ENCODE measurements around the gene TIGAR. TPM values are rescaled to one million over a fixed set of nuclear protein-coding genes. Genes with fewer than 3 reads are reported as not detected.

TIGAR gene
- total RNA-seq, 4 donors from 2014 or later: 2.3 to 5.1 (median 4.7) TPM

DNA sequence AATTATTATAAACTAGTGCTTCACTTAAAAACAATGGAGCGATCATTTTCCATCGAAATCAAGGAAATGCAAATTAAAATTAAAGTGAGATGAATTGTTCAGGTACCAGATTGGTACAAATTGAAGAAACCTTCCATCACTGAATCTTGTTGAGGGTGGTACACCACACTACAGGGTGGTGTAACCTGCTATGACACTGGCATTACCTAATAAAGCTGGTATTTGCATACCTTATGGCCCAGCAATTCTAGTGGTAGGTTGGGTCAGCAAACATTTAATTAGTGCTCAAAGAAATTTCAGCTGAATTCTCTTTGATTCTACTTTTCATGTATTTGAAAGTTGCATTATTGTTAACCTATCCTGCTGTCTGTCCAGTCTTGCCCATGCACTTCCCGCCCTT is 9.2 kb downstream of the TIGAR start:
- no peak for DNase-seq (ENCODE audit: low spot score in 2 of 2)
- WGBS, 2 donors: 99 to 100% methylated on average over 3 of the region's 3 CpGs
- no peak for TF ChIP-seq POLR2A (IDR thresholded peaks at IDR 0.05)
- TF ChIP-seq, protein P1, sequence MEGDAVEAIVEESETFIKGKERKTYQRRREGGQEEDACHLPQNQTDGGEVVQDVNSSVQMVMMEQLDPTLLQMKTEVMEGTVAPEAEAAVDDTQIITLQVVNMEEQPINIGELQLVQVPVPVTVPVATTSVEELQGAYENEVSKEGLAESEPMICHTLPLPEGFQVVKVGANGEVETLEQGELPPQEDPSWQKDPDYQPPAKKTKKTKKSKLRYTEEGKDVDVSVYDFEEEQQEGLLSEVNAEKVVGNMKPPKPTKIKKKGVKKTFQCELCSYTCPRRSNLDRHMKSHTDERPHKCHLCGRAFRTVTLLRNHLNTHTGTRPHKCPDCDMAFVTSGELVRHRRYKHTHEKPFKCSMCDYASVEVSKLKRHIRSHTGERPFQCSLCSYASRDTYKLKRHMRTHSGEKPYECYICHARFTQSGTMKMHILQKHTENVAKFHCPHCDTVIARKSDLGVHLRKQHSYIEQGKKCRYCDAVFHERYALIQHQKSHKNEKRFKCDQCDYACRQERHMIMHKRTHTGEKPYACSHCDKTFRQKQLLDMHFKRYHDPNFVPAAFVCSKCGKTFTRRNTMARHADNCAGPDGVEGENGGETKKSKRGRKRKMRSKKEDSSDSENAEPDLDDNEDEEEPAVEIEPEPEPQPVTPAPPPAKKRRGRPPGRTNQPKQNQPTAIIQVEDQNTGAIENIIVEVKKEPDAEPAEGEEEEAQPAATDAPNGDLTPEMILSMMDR (IDR thresholded peaks at IDR 0.05): no peak
- intact Hi-C loops (cut with DNase I; ENCODE audit: low total_unique reads): no loop called here
- no peak overlapping the region for H3K4me3 ChIP-seq (ENCODE audit: low read depth, poor library complexity, severe bottlenecking)

DNA sequence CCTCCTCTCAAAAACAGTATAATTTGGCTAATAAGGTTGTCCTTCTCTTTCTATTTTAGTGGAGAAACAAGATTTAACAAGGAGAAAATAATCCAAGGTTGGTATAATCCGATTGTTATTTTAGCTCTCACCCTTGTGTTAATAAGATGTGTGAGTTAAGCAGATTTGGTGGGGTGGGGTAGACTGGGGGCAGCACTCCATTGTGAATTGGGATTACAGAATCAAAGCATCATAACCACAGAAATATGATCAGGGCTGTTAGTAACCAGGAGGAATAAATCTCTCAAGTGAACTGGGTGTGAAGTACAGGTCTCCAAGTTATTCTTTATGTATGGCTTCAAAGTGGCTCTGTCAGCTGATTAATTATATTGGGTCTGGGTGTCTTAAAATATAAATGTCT is 10.2 kb downstream of the TIGAR start:
- 79 to 96% methylated on average over 1 of the region's 1 CpG for WGBS, 2 donors
- no peak overlapping the region for H3K4me3 ChIP-seq (ENCODE audit: low read depth, poor library complexity, severe bottlenecking)
- intact Hi-C loops (cut with DNase I; ENCODE audit: low total_unique reads): no loop called here
- DNase-seq (ENCODE audit: low spot score in 2 of 2): no peak
- TF ChIP-seq POLR2A (IDR thresholded peaks at IDR 0.05): no peak
- TF ChIP-seq, protein P1 (IDR thresholded peaks at IDR 0.05): no peak

DNA sequence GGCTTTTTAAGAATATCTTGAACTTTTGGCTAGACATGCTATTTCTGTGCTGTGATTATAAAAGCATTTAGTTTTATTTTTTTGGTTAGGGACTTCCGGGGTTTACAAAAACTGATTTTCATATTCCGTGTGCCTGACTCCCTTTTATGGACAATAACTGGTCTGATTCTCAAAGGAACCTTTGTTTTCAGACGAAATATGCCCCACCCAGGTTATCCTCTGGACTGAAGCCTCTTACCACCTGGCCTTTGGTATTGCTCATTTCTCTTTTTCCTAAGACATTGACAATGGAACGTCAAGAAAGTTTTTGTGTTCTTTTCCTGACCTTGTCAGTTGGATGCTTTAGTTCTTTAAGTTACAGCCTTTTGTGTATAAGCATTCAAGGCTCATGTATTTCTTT is 10.8 kb downstream of the TIGAR start:
- TF ChIP-seq POLR2A (IDR thresholded peaks at IDR 0.05): no peak
- TF ChIP-seq, protein P1 (IDR thresholded peaks at IDR 0.05): no peak
- WGBS, 2 donors: 54 to 64% methylated on average over 4 of the region's 4 CpGs
- H3K4me3 ChIP-seq (ENCODE audit: low read depth, poor library complexity, severe bottlenecking): no peak overlapping the region
- no peak for DNase-seq (ENCODE audit: low spot score in 2 of 2)
- intact Hi-C loops (cut with DNase I; ENCODE audit: low total_unique reads): no loop called here

DNA sequence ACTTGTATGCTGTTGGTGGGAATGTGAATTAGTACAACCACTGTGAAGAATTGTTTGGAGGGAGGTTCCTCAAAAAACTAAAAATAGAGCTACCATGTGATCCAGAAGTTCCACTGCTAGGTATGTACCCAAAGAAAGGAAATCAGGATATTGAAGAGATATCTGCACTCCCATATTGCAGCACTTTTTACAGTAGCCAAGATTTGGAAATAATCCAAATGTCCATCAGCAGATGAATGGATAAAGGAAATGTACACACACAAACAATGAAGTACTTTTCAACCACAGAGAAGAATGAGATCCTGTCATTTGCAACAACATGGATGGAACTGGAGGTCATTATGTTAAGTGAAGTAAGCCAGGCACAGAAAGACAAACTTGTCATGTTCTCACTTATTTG is 25.9 kb downstream of the TIGAR start:
- no peak overlapping the region for H3K4me3 ChIP-seq (ENCODE audit: low read depth, poor library complexity, severe bottlenecking)
- no peak for TF ChIP-seq POLR2A (IDR thresholded peaks at IDR 0.05)
- no peak for DNase-seq (ENCODE audit: low spot score in 2 of 2)
- intact Hi-C loops (cut with DNase I; ENCODE audit: low total_unique reads): no loop called here

DNA sequence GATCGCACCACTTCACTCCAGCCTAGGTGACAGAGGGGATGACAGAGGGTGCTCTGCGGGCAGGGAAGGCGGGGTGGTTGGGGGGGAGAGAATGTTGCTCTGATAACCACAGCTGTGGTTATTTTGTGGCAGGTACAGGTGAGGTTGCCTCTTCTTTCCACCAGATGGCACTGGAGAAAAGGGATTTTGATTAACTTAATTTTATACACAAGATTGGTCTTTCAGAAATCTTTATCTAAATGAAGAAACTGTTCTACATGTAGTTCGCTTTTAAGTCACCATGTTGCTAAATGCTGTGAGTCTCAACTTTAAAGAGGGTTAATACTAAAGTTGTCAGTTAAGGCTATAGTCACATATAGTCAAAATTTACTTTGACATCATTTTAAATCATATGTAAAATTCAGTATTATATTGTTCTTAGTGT is 32.8 kb downstream of the TIGAR start:
- H3K4me3 ChIP-seq (ENCODE audit: low read depth, poor library complexity, severe bottlenecking): no peak overlapping the region
- 41 to 59% methylated on average over 4 of the region's 4 CpGs for WGBS, 2 donors
- TF ChIP-seq POLR2A (IDR thresholded peaks at IDR 0.05): no peak
- TF ChIP-seq, protein P1 (IDR thresholded peaks at IDR 0.05): no peak
- DNase-seq (ENCODE audit: low spot score in 2 of 2): no peak
- intact Hi-C loops (cut with DNase I; ENCODE audit: low total_unique reads): no loop called here

DNA sequence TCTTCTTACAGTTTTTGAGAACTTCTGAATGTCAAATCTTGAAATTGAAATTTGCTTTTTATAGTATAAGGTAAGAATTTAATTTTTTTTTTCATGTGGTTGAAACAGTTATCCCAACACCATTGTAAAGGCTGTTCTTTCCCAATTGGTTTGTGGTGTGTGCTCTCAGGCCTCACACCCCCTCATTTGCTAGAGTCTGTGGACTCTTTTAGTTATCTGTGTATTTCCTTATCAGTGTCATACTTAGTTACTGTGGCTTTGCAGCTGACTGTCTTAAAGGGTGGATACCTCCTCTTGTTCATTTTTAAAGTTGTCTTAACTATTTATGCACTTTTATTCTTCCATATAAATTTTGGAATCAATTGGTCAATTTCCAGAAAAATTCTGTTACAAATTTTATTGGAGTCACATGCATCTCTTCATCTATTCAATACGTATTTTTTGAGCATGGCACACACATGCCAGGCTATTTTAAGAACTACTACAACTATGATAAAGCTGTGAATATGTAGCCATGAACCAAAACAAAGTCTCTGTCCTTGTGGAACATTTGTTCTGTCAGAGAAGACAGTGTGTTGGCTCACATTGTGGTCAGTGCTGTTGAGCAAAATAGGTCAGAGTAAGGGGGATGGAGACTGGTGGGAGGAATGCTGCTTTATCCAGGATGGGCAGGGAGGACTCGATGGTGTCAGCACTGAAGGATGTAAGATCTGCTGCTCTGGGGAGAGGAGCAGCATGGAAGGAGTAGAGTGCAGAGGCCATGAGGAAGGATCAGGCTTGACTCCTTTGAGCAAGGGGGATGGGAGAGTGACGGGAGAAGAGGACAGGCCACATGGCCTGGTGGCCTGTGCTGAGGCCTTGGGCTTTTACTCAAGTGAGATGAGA is 34.4 kb downstream of the TIGAR start:
- no peak overlapping the region for H3K4me3 ChIP-seq (ENCODE audit: low read depth, poor library complexity, severe bottlenecking)
- TF ChIP-seq, protein P1 (IDR thresholded peaks at IDR 0.05): no peak
- no peak for TF ChIP-seq POLR2A (IDR thresholded peaks at IDR 0.05)
- WGBS, 2 donors: 74 to 83% methylated on average over 3 of the region's 3 CpGs
- intact Hi-C loops (cut with DNase I; ENCODE audit: low total_unique reads): no loop called here
- no peak for DNase-seq (ENCODE audit: low spot score in 2 of 2)

Measured in lower leg skin (tissue), 4 donors.